Stomach (tissue), 9 donors: ENCODE data around the gene TCF12. TPM values are rescaled to one million over a fixed set of nuclear protein-coding genes. Genes with fewer than 3 reads are reported as not detected.
A peak's percentile ranks its signal among the peaks of the same experiment; 100 is the strongest.

Experiments used
- DNase-seq, 2 donors: peaks; one replicate each; pipeline versions ENCODE4 v3.0.0 to v3.0.0-alpha.2; 2013 to 2019
- H3K27ac ChIP-seq, 5 donors: fragments of 200-600 bp in 4 of 5; sonication (generic) in 4 of 5; one replicate each; pipeline ENCODE4 v1.5.1; 2013 to 2019; ENCODE audit warnings: mild to moderate bottlenecking in 1 of 5, moderate library complexity in 1 of 5
- H3K27me3 ChIP-seq, 3 donors: fragments of 200-600 bp; sonication (generic); one replicate each; pipeline ENCODE4 v1.5.1; 2017 to 2019; ENCODE audit warnings: mixed run types in 1 of 3
- H3K36me3 ChIP-seq, 4 donors: fragments of 200-600 bp; sonication (generic); 1 replicate in 3 of 4; 2 replicates in 1 of 4; pipeline ENCODE4 v1.5.1; 2016 to 2019
- H3K4me1 ChIP-seq, 4 donors: fragments of 200-600 bp; sonication (generic); one replicate each; pipeline ENCODE4 v1.5.1; 2016 to 2019
- H3K4me3 ChIP-seq, 4 donors: fragments of 200-600 bp; sonication (generic) in 3 of 4; one replicate each; pipeline ENCODE4 v1.5.1; 2016 to 2019; ENCODE audit warnings: mild to moderate bottlenecking in 1 of 4
- H3K9me3 ChIP-seq, 4 donors: fragments of 200-600 bp; sonication (generic); one replicate each; pipeline ENCODE4 v1.5.1; 2016 to 2019
- EP300 ChIP-seq: sonication (generic); formaldehyde crosslinking; IDR thresholded peaks from one replicate; pipeline ENCODE4 v1.6.1; 2017; ENCODE audit warnings: antibody characterized with exemption
- POLR2A ChIP-seq, 4 donors: fragments of 450-650 bp; IDR thresholded peaks; one replicate each; pipeline ENCODE4 v1.6.1; 2016; ENCODE audit warnings: antibody characterized with exemption in 4 of 4, control low read depth in 2 of 4, mild to moderate bottlenecking in 1 of 4, moderate library complexity in 1 of 4
- POLR2AphosphoS5 ChIP-seq, 3 donors: sonication (generic); formaldehyde crosslinking; IDR thresholded peaks; one replicate each; pipeline ENCODE4 v1.6.1; 2016; ENCODE audit warnings: antibody characterized with exemption in 3 of 3
- WGBS, 5 donors: extraction: QIAGEN DNeasy Blood & Tissue Kit in 3 of 5; methylation state at CpG; one replicate each; pipeline versions ENCODE4 v1.1.5 to v1.1.7; 2013 to 2018; 5-methylcytosine and 5-hydroxymethylcytosine counted together
- intact Hi-C: fragments of 100-400 bp; cut with DNase I; formaldehyde crosslinking; loops from one replicate; pipeline ENCODE4 v1.15.1; 2023; ENCODE audit warnings: low total_unique reads
- polyA plus RNA-seq, 3 donors: library from polyadenylated mRNA; stranded (reverse); fragments of 200-250 nt; gene quantifications; one replicate each; pipeline ENCODE4 v1.2.3, GENCODE V29; 2013
- total RNA-seq, 5 donors: library from RNA; depleted of rRNA; stranded (reverse); fragments of >200 nt; gene quantifications; one replicate each; pipeline versions ENCODE4 v1.1.0 to v1.2.3, GENCODE V29; 2014 to 2016
- TF ChIP-seq, protein P1 (sequence below), 7 experiments: fragments of 450-650 bp in 4 of 7; fragments of 200-600 bp in 3 of 7; sonication (generic) in 3 of 7; IDR thresholded peaks; one replicate each; pipeline ENCODE4 v1.5.1; 2016 to 2019; ENCODE audit warnings: antibody characterized with exemption in 7 of 7, control low read depth in 2 of 7, mild to moderate bottlenecking in 1 of 7
- donor health status: healthy with polysubstance abuse.
- donor health status: Bipolar disorder and iron deficiency.
- donor health status: healthy.

The TCF12 gene
- total and polyA plus RNA-seq, 8 donors = 11.2 to 462 (median 130) TPM

DNA sequence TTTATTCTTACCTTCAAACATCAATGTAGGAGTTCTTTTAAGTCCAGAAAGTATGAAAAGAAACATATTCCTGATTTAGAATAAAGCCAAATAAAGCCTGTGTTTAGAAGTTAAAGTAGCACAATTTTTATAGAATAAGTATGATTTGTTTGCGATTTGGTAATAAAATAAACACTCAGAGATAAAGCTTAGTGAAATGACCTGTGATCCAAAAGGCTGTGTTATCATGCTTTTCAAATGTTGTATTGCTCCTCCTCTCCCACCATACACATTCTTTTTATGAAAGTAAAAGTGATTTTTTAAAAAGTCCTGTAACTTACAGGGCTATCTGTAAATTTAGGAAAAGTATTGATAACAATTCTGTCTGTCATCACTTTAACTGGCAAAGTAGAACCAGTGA, 319.2 kb downstream of the TCF12 start:
- H3K27ac ChIP-seq = peak overlapping the region in 2 of 5 donors; percentile 18 to 56

DNA sequence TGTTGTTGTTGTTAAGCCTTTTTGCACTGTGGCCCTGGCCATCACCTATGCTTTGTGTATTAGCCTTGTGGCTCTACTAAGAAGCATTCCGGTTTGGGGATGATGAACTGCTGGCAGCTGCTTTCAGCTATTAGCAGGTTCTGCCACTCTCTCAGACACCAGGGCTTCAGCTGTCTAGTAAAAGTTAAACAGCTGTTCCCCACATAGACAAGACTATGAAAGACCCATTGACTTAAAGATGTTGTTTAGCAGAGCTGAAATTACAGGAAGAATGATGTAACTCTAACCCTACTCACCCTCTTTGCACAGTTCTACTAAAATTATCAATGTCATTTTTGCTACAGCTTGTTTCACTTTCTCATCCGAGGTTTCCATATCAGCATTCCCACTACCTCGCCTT, 326.7 kb downstream of the TCF12 start:
- Histone ChIP-seq H3K27me3 (no peaks in the 10 kb centered on the region), H3K4me1 (peaks cover 0 to 13% (median 0%) of the 10 kb centered on the region in 4 donors), H3K27ac (no peak overlapping the region), H3K4me3 (no peak overlapping the region), H3K9me3 (no peaks in the 10 kb centered on the region), H3K36me3 (peaks cover 0 to 67% (median 54%) of the 10 kb centered on the region in 4 donors)
- peak in 1 of 2 donors; percentile 37 for DNase-seq
- 22 to 33% (median 31%) methylated on average over 3 of the region's 3 CpGs for WGBS, 5 donors
- intact Hi-C loops = no loop called here
- no peak for TF ChIP-seq EP300
- TF ChIP-seq, protein P1, sequence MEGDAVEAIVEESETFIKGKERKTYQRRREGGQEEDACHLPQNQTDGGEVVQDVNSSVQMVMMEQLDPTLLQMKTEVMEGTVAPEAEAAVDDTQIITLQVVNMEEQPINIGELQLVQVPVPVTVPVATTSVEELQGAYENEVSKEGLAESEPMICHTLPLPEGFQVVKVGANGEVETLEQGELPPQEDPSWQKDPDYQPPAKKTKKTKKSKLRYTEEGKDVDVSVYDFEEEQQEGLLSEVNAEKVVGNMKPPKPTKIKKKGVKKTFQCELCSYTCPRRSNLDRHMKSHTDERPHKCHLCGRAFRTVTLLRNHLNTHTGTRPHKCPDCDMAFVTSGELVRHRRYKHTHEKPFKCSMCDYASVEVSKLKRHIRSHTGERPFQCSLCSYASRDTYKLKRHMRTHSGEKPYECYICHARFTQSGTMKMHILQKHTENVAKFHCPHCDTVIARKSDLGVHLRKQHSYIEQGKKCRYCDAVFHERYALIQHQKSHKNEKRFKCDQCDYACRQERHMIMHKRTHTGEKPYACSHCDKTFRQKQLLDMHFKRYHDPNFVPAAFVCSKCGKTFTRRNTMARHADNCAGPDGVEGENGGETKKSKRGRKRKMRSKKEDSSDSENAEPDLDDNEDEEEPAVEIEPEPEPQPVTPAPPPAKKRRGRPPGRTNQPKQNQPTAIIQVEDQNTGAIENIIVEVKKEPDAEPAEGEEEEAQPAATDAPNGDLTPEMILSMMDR (IDR thresholded peaks at IDR 0.05) = no peak
- no peak for TF ChIP-seq POLR2A (IDR thresholded peaks at IDR 0.05)
- no peak for TF ChIP-seq POLR2AphosphoS5 (IDR thresholded peaks at IDR 0.05)

More for the DNA sequence above, 319.2 kb downstream of the TCF12 start:
- TF ChIP-seq POLR2AphosphoS5 (IDR thresholded peaks at IDR 0.05) = no peak
- no peak for TF ChIP-seq EP300
- no peak for TF ChIP-seq POLR2A (IDR thresholded peaks at IDR 0.05)
- TF ChIP-seq, protein P1 (IDR thresholded peaks at IDR 0.05) = no peak
- Histone ChIP-seq H3K36me3 (peaks cover 0 to 51% (median 36%) of the 10 kb centered on the region in 4 donors), H3K4me3 (no peak overlapping the region), H3K9me3 (no peaks in the 10 kb centered on the region), H3K27me3 (no peaks in the 10 kb centered on the region), H3K4me1 (peaks cover 3 to 33% (median 15%) of the 10 kb centered on the region in 4 donors)
- WGBS, 5 donors = 36 to 59% (median 43%) methylated on average over 1 of the region's 1 CpG
- intact Hi-C loops = no loop called here
- DNase-seq = no peak

GRCh38 chr15:57245714-57246113, 327.3 kb downstream of the TCF12 start:
- peaks cover 0 to 68% (median 52%) of the 10 kb centered on the region in 4 donors for H3K36me3 ChIP-seq
- no peak for DNase-seq
- H3K27me3 ChIP-seq = no peaks in the 10 kb centered on the region
- H3K27ac ChIP-seq = no peak overlapping the region
- intact Hi-C loops = no loop called here
- TF ChIP-seq EP300 = no peak
- TF ChIP-seq, protein P1 (IDR thresholded peaks at IDR 0.05) = no peak
- no peak for TF ChIP-seq POLR2A (IDR thresholded peaks at IDR 0.05)
- no peak for TF ChIP-seq POLR2AphosphoS5 (IDR thresholded peaks at IDR 0.05)
- peaks cover 0 to 13% (median 0%) of the 10 kb centered on the region in 4 donors for H3K4me1 ChIP-seq
- WGBS, 5 donors = 89 to 96% (median 95%) methylated on average over 1 of the region's 1 CpG
- no peak overlapping the region for H3K4me3 ChIP-seq
- H3K9me3 ChIP-seq = no peaks in the 10 kb centered on the region

GRCh38 chr15:57248074-57248473, 329.6 kb downstream of the TCF12 start:
- Histone ChIP-seq H3K4me3 (no peak overlapping the region), H3K4me1 (peaks cover 0 to 23% (median 4%) of the 10 kb centered on the region in 4 donors), H3K36me3 (peaks cover 0 to 65% (median 55%) of the 10 kb centered on the region in 4 donors), H3K27me3 (no peaks in the 10 kb centered on the region), H3K9me3 (no peaks in the 10 kb centered on the region), H3K27ac (no peak overlapping the region)
- intact Hi-C loops = no loop called here
- TF ChIP-seq POLR2A (IDR thresholded peaks at IDR 0.05) (no peak), EP300 (no peak), POLR2AphosphoS5 (IDR thresholded peaks at IDR 0.05) (no peak)
- TF ChIP-seq, protein P1 (IDR thresholded peaks at IDR 0.05) = no peak
- WGBS, 5 donors = 44 to 100% (median 98%) methylated on average over 1 of the region's 1 CpG
- DNase-seq = no peak
